GM12878 (cell line): ENCODE data around the gene CFAP91. TPM values are rescaled to one million over a fixed set of nuclear protein-coding genes. Genes with fewer than 3 reads are reported as not detected.

ENCODE experiments used
- BCL11A ChIP-seq: IDR thresholded peaks from 2 replicates; pipeline ENCODE4 v1.6.1; 2011; ENCODE audit warnings: low read depth, low read length
- BCLAF1 ChIP-seq: fragments of 450-650 bp; IDR thresholded peaks from 2 replicates; pipeline ENCODE4 v1.6.1; 2017; ENCODE audit warnings: antibody characterized with exemption, mild to moderate bottlenecking, moderate library complexity
- BMI1 ChIP-seq: fragments of 450-650 bp; IDR thresholded peaks from 2 replicates; pipeline ENCODE4 v1.6.1; 2016; ENCODE audit warnings: mild to moderate bottlenecking, moderate library complexity, borderline replicate concordance
- CBFB ChIP-seq: IDR thresholded peaks from 2 replicates; pipeline ENCODE4 v1.6.1; 2016; ENCODE audit warnings: antibody characterized with exemption, low read depth
- EED ChIP-seq: sonication (generic); IDR thresholded peaks from 2 replicates; pipeline ENCODE4 v1.6.1; 2016; ENCODE audit warnings: antibody characterized with exemption, low read depth
- EP300 ChIP-seq, 2 experiments: fragments of 150-350 bp in 1 of 2; IDR thresholded peaks; 2 replicates each; pipeline ENCODE4 v1.6.1; 2011 to 2012; ENCODE audit warnings: low read depth in 2 of 2, low read length in 2 of 2, borderline replicate concordance in 1 of 2, improper control_type of control experiment in 1 of 2, inconsistent platforms in 1 of 2; ENCODE audit not compliant: control insufficient read depth in 1 of 2
- ESRRA ChIP-seq: IDR thresholded peaks from 2 replicates; pipeline ENCODE4 v1.6.1; 2012; ENCODE audit warnings: mild to moderate bottlenecking, low read length, improper control_type of control experiment
- EZH2 ChIP-seq: IDR thresholded peaks from 2 replicates; pipeline ENCODE4 v1.6.1; 2012; ENCODE audit warnings: low read depth, mild to moderate bottlenecking, control low read depth, inconsistent platforms, low read length, borderline replicate concordance; ENCODE audit not compliant: control insufficient read depth
- FOS ChIP-seq: IDR thresholded peaks from 3 replicates; pipeline ENCODE4 v1.6.1; 2011; ENCODE audit warnings: borderline replicate concordance; ENCODE audit not compliant: insufficient read length; ENCODE audit errors: extremely low read depth
- FOXK2 ChIP-seq: fragments of 450-650 bp; IDR thresholded peaks from 2 replicates; pipeline ENCODE4 v1.6.1; 2017; ENCODE audit warnings: mild to moderate bottlenecking, moderate library complexity
- HSF1 ChIP-seq: fragments of 150-350 bp; IDR thresholded peaks from 2 replicates; pipeline ENCODE4 v1.6.1; 2014; ENCODE audit warnings: mild to moderate bottlenecking, low read depth, low read length
- KDM1A ChIP-seq: fragments of 200-600 bp; sonication (generic); IDR thresholded peaks from 2 replicates; pipeline ENCODE4 v1.6.1; 2016; ENCODE audit warnings: borderline replicate concordance
- LARP7 ChIP-seq: fragments of 450-650 bp; IDR thresholded peaks from 2 replicates; pipeline ENCODE4 v1.6.1; 2017; ENCODE audit warnings: mild to moderate bottlenecking
- MEF2A ChIP-seq: IDR thresholded peaks from 2 replicates; pipeline ENCODE4 v1.6.1; 2011; ENCODE audit warnings: low read depth, mild to moderate bottlenecking, low read length, moderate library complexity; ENCODE audit not compliant: insufficient read depth
- MTA2 ChIP-seq: fragments of 450-650 bp; IDR thresholded peaks from 2 replicates; pipeline ENCODE4 v1.6.1; 2016; ENCODE audit warnings: low read depth, mild to moderate bottlenecking, moderate library complexity
- POLR2A ChIP-seq: IDR thresholded peaks from 2 replicates; pipeline ENCODE4 v1.6.1; 2011; ENCODE audit warnings: low read depth, mild to moderate bottlenecking, low read length
- POLR2AphosphoS2 ChIP-seq: IDR thresholded peaks from 2 replicates; pipeline ENCODE4 v1.6.1; 2011; ENCODE audit warnings: low read depth, mild to moderate bottlenecking, low read length, improper control_type of control experiment, moderate library complexity
- RUNX3 ChIP-seq: IDR thresholded peaks from 2 replicates; pipeline ENCODE4 v1.6.1; 2012; ENCODE audit warnings: low read length, inconsistent platforms
- SMAD1 ChIP-seq: fragments of 450-650 bp; IDR thresholded peaks from 2 replicates; pipeline ENCODE4 v1.6.1; 2018; ENCODE audit warnings: mild to moderate bottlenecking, low read depth; ENCODE audit not compliant: partially characterized antibody
- SMAD5 ChIP-seq: IDR thresholded peaks from 2 replicates; pipeline ENCODE4 v1.6.1; 2016; ENCODE audit warnings: antibody characterized with exemption, low read depth
- SMC3 ChIP-seq: IDR thresholded peaks from 2 replicates; pipeline ENCODE4 v1.6.1; 2011; ENCODE audit warnings: low read length, improper control_type of control experiment, borderline replicate concordance
- SP1 ChIP-seq: IDR thresholded peaks from one replicate; pipeline ENCODE4 v1.6.1; 2011; ENCODE audit warnings: low read depth, low read length
- SRF ChIP-seq, 2 experiments: IDR thresholded peaks; 2 replicates each; pipeline ENCODE4 v1.6.1; 2011; ENCODE audit warnings: low read depth in 2 of 2, low read length in 2 of 2, mild to moderate bottlenecking in 1 of 2, moderate library complexity in 1 of 2
- TCF12 ChIP-seq: IDR thresholded peaks from 2 replicates; pipeline ENCODE4 v1.6.1; 2011; ENCODE audit warnings: low read depth, mild to moderate bottlenecking, low read length
- ZSCAN29 ChIP-seq: fragments of 450-650 bp; IDR thresholded peaks from 2 replicates; pipeline ENCODE4 v1.6.1; 2017; ENCODE audit warnings: mild to moderate bottlenecking, moderate library complexity
- polyA plus RNA-seq, 11 experiments: library from polyadenylated mRNA; depleted of rRNA in 4 of 11; unstranded in 6 of 11; stranded (reverse) in 5 of 11; fragments of >200 nt; fragmentation: Nextera tagmentation in 4 of 11; fragmentation: Illumina TruSeq in 1 of 11; extraction: Ambion mirVana in 4 of 11; extraction: Trizol in 1 of 11; gene quantifications; 1 replicate in 1 of 11; 2 replicates in 10 of 11; pipeline versions ENCODE4 v1.2.1 to v1.2.3, GENCODE V29; 2011 to 2016; ENCODE audit warnings: inconsistent platforms in 2 of 11, missing spikeins in 2 of 11, low read depth in 1 of 11
- total RNA-seq, 4 experiments: library from RNA; depleted of rRNA in 3 of 4; stranded (reverse); fragments of >200 nt in 3 of 4; fragmentation: Illumina TruSeq in 1 of 4; extraction: Trizol in 1 of 4; gene quantifications; 2 replicates each; pipeline versions ENCODE4 v1.2.1 to v1.2.3, GENCODE V29; 2013 to 2021
- TF ChIP-seq, protein P1 (sequence below): IDR thresholded peaks from 2 replicates; pipeline ENCODE4 v1.6.1; 2011; ENCODE audit warnings: borderline replicate concordance, low read depth, mild to moderate bottlenecking, moderate library complexity, low read length; ENCODE audit not compliant: insufficient read depth, poor library complexity, severe bottlenecking
- TF ChIP-seq, protein P2 (sequence below), 3 experiments: IDR thresholded peaks in 2 of 3; conservative IDR thresholded peaks in 1 of 3; 2 replicates each; pipeline ENCODE4 v1.5.1; 2011; ENCODE audit warnings: low read depth in 3 of 3, low read length in 3 of 3, mild to moderate bottlenecking in 3 of 3, control low read depth in 2 of 3, moderate library complexity in 2 of 3, inconsistent platforms in 1 of 3, mixed read lengths in 1 of 3; ENCODE audit not compliant: control insufficient read depth in 2 of 3, insufficient read depth in 1 of 3; ENCODE audit errors: extremely low read depth in 1 of 3

Gene CFAP91
- total and polyA plus RNA-seq, 10 of the 15 experiments (the other 5 are each of a cell fraction or from before 2014, with no cell fraction given) = 0.03 to 2.2 (median 0.92) TPM

- no peak for TF ChIP-seq EZH2
- TF ChIP-seq TCF12 = no peak
- no peak for TF ChIP-seq MTA2
- TF ChIP-seq HSF1 = no peak
- no peak for TF ChIP-seq KDM1A
- TF ChIP-seq ZSCAN29 = no peak
- TF ChIP-seq FOXK2 = no peak
- TF ChIP-seq LARP7 = no peak
- TF ChIP-seq BMI1 = no peak
- no peak for TF ChIP-seq BCLAF1
- TF ChIP-seq SMAD1 = no peak
- TF ChIP-seq SP1 = peak; percentile 26
- no peak for TF ChIP-seq SMC3
- TF ChIP-seq EP300 (IDR thresholded peaks at IDR 0.05; ENCODE audit: borderline replicate concordance in 1 of 2, control insufficient read depth in 1 of 2, low read depth in 2 of 2, low read length in 2 of 2) = no peak
- no peak for TF ChIP-seq SRF (IDR thresholded peaks at IDR 0.05; ENCODE audit: low read depth in 2 of 2, low read length in 2 of 2)
- no peak; the same call in 1 of the 2 replicates for TF ChIP-seq POLR2A
- TF ChIP-seq, protein P1, sequence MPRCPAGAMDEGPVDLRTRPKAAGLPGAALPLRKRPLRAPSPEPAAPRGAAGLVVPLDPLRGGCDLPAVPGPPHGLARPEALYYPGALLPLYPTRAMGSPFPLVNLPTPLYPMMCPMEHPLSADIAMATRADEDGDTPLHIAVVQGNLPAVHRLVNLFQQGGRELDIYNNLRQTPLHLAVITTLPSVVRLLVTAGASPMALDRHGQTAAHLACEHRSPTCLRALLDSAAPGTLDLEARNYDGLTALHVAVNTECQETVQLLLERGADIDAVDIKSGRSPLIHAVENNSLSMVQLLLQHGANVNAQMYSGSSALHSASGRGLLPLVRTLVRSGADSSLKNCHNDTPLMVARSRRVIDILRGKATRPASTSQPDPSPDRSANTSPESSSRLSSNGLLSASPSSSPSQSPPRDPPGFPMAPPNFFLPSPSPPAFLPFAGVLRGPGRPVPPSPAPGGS = no peak
- no peak for TF ChIP-seq EED
- TF ChIP-seq POLR2AphosphoS2 = peak; percentile 69; the same call in 1 of the 2 replicates
- no peak for TF ChIP-seq ESRRA
- TF ChIP-seq, protein P2, sequence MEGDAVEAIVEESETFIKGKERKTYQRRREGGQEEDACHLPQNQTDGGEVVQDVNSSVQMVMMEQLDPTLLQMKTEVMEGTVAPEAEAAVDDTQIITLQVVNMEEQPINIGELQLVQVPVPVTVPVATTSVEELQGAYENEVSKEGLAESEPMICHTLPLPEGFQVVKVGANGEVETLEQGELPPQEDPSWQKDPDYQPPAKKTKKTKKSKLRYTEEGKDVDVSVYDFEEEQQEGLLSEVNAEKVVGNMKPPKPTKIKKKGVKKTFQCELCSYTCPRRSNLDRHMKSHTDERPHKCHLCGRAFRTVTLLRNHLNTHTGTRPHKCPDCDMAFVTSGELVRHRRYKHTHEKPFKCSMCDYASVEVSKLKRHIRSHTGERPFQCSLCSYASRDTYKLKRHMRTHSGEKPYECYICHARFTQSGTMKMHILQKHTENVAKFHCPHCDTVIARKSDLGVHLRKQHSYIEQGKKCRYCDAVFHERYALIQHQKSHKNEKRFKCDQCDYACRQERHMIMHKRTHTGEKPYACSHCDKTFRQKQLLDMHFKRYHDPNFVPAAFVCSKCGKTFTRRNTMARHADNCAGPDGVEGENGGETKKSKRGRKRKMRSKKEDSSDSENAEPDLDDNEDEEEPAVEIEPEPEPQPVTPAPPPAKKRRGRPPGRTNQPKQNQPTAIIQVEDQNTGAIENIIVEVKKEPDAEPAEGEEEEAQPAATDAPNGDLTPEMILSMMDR (IDR thresholded peaks at IDR 0.05 in 2 of 3, conservative IDR thresholded peaks at IDR 0.05 in 1 of 3; ENCODE audit: control insufficient read depth in 2 of 3, extremely low read depth in 1 of 3, insufficient read depth in 1 of 3, low read depth in 3 of 3, low read length in 3 of 3) = no peak
- TF ChIP-seq RUNX3 = no peak
- TF ChIP-seq CBFB = no peak
- no peak for TF ChIP-seq MEF2A
- no peak; the same call in 1 of the 2 replicates for TF ChIP-seq SMAD5
- TF ChIP-seq BCL11A = no peak
- TF ChIP-seq FOS = no peak
These were observed 25.2 kb upstream of the CFAP91 start (continued) for GRCh38 chr3:119677641-119677934.
